HG03045 (cell line): ENCODE data around the gene SNX2.
"Not testable (repeated sequence)": the region's sequence is repeated elsewhere in the genome, so short reads cannot be mapped to it uniquely, and the experiment has no call there.

Experiments used
- ATAC-seq: cut with Tn5 transposase; IDR thresholded peaks from one replicate; pipeline ENCODE4 v1.9.1; 2021; ENCODE audit warnings: mild to moderate bottlenecking, moderate library complexity; ENCODE audit not compliant: unreplicated experiment

The SNX2 gene

DNA sequence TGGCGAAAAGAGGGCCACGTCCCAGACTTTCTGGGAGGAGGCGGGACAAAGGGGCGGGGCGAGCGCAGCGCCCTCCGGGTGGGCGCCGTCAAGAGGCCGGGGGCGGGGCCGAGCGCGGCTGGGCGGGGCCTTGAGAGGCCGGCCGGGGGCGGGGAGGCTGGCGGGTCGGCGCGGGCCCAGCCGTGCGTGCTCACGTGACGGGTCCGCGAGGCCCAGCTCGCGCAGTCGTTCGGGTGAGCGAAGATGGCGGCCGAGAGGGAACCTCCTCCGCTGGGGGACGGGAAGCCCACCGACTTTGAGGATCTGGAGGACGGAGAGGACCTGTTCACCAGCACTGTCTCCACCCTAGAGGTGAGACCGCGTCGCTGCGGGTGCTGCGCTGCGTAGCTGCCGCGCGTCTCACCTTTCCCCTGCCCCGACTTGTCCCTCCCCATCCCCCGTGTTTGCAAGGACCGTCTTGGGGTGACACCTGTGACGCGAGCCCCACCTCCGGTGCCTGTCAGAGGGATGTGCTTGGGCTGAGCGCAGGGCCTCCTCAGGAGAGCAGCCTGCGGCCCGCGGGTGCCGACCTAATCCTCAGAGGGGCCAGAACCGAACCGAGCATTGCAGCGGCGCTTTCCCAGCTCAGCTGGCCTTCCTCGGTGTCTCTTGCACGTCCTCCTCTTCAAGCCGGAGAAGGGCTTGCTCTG, at the start of gene SNX2:
TSS of gene SNX2 (plus strand) at position 220 of the 689 bp plus-strand sequence. CDS start at position 244, 24 bp downstream.
- peak; percentile 89 for ATAC-seq

- peak; percentile 48 for ATAC-seq
Observed at GRCh38 chr5:122727112-122727541, 47.8 kb upstream of the SNX2 start.

DNA sequence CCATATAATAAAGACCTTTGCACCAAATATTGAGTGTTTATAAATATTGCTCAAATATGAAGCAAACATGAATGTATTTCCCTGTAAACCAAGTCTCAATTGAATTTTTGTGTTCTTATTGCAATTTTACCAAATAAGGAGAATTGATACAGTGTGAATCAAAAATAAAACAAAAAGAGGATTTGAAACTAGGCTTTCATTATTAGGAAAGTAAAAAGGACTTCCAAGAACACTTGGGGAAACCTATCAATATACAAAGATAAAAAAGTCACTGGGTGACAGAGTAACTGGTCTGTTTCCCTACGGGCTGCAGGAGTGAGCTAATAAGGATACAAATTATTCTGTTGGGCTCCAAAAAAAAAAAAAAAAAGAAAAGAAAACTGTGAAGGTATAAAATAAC, 44.8 kb upstream of the SNX2 start:
- ATAC-seq: no peak

- ATAC-seq: no peak
Observed at GRCh38 chr5:122730456-122730855, 44.4 kb upstream of the SNX2 start.

GRCh38 chr5:122736086-122736845, 38.6 kb upstream of the SNX2 start:
- no peak for ATAC-seq

GRCh38 chr5:122738088-122738487, 36.8 kb upstream of the SNX2 start:
- no peak for ATAC-seq

DNA sequence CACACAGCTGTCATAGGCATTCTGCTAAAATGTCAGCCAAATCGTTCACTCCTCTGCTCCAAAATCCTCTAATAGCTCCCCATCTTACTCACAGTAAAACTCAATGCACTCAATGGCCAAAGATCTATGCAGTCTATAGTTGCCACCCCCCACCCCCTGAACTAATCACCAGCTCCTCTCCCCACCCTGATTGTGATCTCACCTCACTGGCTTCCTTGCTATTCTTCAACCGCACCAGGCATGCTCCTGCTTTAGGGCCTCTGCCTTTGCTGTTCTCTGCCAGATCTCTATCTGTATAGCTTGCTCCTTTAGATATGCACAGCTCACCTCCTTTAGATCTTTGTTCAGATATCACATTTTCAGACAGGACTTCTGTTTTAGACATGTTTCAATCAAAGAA, 33.2 kb upstream of the SNX2 start:
- ATAC-seq: no peak

GRCh38 chr5:122743261-122743660, 31.6 kb upstream of the SNX2 start:
- no peak for ATAC-seq

DNA sequence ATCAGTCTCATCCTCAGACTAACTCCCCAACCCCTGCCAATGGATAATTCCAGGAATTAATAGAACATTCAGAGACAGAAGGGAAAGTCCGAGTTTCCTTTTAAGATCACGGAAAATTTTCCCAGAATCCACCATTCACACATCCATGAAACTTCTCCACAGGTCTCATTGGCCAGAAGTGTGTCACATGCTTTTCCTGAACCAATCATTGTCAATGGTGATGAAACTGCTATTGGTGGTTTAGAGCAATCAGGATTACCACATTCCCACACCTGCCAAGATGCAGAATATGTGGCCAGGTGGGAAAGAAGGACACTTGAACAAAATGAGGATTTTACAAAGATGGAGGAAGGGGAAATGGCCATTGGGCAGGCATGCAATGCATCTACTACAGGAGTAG, 29.3 kb upstream of the SNX2 start:
- no peak for ATAC-seq

GRCh38 chr5:122749886-122750285, 25.0 kb upstream of the SNX2 start:
- no peak for ATAC-seq

- ATAC-seq: no peak
Observed at GRCh38 chr5:122751293-122751782, 23.5 kb upstream of the SNX2 start.

GRCh38 chr5:122753500-122753899, 21.4 kb upstream of the SNX2 start:
- ATAC-seq: no peak

GRCh38 chr5:122755783-122756182, 19.1 kb upstream of the SNX2 start:
- ATAC-seq: no peak

DNA sequence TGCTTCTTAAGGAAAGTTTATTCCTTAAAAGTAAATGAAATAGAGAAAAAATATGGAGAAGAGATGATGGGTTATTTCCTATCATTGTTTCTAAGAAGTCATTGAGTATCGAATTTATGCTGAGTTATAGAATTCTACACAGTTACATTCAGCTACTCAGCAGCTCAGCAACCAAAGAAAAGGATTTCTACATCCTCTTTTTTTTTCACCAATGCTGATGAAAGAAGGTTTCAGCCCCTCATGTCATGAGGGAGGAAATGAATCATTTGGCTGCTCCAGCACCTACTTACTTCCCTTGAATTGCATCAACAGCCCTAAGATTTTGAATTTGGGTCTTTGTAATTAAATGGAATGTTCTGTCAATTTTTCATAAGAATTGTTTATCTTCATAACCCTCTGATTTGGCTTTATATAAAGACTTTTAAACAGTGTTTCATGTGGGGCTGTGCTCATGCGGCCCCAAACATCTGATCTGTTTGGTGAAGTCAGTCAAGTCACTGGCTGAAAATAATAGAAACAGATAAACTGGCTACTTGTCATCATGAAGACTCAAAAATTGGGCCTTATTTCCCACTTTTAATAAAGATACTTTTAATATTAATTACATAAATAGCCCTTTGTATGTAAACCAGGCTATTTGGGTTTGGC, 18.5 kb upstream of the SNX2 start:
- ATAC-seq: peak; percentile 75

- ATAC-seq: no peak
Observed at GRCh38 chr5:122757285-122757684, 17.6 kb upstream of the SNX2 start.

- ATAC-seq: no peak
Observed at GRCh38 chr5:122759241-122760070, 15.4 kb upstream of the SNX2 start.

DNA sequence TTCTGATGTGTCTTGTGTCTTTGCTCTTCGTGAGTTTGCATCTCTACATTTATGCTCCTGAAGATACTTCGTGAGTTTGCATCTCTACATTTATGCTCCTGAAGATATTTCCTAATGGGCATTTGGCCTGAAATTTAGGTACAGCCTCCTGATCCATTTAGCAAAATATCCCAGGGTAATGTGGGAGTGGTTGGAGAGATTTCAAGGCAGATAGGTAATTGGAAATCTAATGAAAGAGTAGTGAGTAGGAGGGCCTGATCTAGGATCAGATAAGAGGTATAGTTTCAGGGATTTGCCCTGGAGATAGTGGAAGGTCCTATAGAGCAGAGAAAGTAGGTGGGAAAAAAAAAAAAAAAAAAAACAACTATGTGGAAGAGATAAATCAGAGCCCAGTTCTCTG, 14.6 kb upstream of the SNX2 start:
- ATAC-seq: no peak

DNA sequence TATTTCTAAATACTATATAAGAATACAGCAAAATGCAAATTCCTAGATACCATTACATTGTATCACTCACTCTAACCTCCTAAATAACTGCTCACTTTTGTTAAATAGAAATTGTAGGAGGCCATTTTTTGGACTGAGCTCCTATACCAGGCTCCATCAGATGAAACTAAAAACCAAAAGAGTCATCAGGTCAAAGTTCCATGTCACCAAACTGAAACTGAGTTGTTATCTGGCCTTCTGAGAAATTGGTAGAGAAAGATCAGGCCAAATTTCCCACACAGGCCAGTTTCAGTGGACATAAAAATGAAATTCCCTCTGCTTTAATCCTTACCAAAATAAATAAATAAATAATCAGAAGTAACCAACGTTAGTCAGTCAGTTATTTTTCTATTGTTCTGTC, 13.8 kb upstream of the SNX2 start:
- ATAC-seq: no peak

GRCh38 chr5:122761896-122762295, 13.0 kb upstream of the SNX2 start:
- ATAC-seq: not testable (repeated sequence)

- ATAC-seq: no peak
Observed at GRCh38 chr5:122766130-122766529, 8.8 kb upstream of the SNX2 start.

- no peak for ATAC-seq
Observed at GRCh38 chr5:122770477-122770876, 4.4 kb upstream of the SNX2 start.
